Measurements from ENCODE around the gene B4GALNT4. TPM values are rescaled to one million over a fixed set of nuclear protein-coding genes. Genes with fewer than 3 reads are reported as not detected.
"Not testable (repeated sequence)": the region's sequence is repeated elsewhere in the genome, so short reads cannot be mapped to it uniquely, and the experiment has no call there.

Gene B4GALNT4
- total RNA-seq = 3.3 TPM

GRCh38 chr11:369336-370018, at the start of gene B4GALNT4:
Gene B4GALNT4 (plus strand): TSS chr11:369499. CDS start chr11:369804, 305 bp downstream.
- DNase-seq (ENCODE audit: low spot score) = no peak

- not testable (repeated sequence) for DNase-seq (ENCODE audit: low spot score)
Measured at GRCh38 chr11:319888-320273, 49.4 kb upstream of the B4GALNT4 start.

- DNase-seq (ENCODE audit: low spot score) = no peak
Measured at GRCh38 chr11:324156-324555, 45.1 kb upstream of the B4GALNT4 start.

GRCh38 chr11:324593-325517, 44.4 kb upstream of the B4GALNT4 start:
- not testable (repeated sequence) for DNase-seq (ENCODE audit: low spot score)

GRCh38 chr11:325796-326591, 43.3 kb upstream of the B4GALNT4 start:
- no peak for DNase-seq (ENCODE audit: low spot score)

- DNase-seq (ENCODE audit: low spot score) = no peak
Measured at GRCh38 chr11:326592-326841, 42.8 kb upstream of the B4GALNT4 start.

GRCh38 chr11:326842-327580, 42.3 kb upstream of the B4GALNT4 start:
- peak; percentile 89 for DNase-seq (ENCODE audit: low spot score)

GRCh38 chr11:327581-327923, 41.7 kb upstream of the B4GALNT4 start:
- no peak for DNase-seq (ENCODE audit: low spot score)

- DNase-seq (ENCODE audit: low spot score) = no peak
Measured at GRCh38 chr11:328012-328411, 41.3 kb upstream of the B4GALNT4 start.

- DNase-seq (ENCODE audit: low spot score) = not testable (repeated sequence)
Measured at GRCh38 chr11:328516-329100, 40.7 kb upstream of the B4GALNT4 start.

GRCh38 chr11:329886-330253, 39.4 kb upstream of the B4GALNT4 start:
- no peak for DNase-seq (ENCODE audit: low spot score)

GRCh38 chr11:330307-330693, 39.0 kb upstream of the B4GALNT4 start:
- DNase-seq (ENCODE audit: low spot score) = no peak

- no peak for DNase-seq (ENCODE audit: low spot score)
Measured at GRCh38 chr11:330694-331357, 38.5 kb upstream of the B4GALNT4 start.

- no peak for DNase-seq (ENCODE audit: low spot score)
Measured at GRCh38 chr11:331358-332060, 37.8 kb upstream of the B4GALNT4 start.

GRCh38 chr11:332651-333480, 36.4 kb upstream of the B4GALNT4 start:
- no peak for DNase-seq (ENCODE audit: low spot score)

GRCh38 chr11:333616-334263, 35.6 kb upstream of the B4GALNT4 start:
- not testable (repeated sequence) for DNase-seq (ENCODE audit: low spot score)

GRCh38 chr11:334264-334994, 34.9 kb upstream of the B4GALNT4 start:
- no peak for DNase-seq (ENCODE audit: low spot score)
